ENCODE data around the gene DAAM1.

- TF ChIP-seq PPARA (CRISPR knock-in tag; IDR thresholded peaks at IDR 0.05; ENCODE audit: borderline replicate concordance), result no peak
- TF ChIP-seq CREB5 (CRISPR knock-in tag; IDR thresholded peaks at IDR 0.05; ENCODE audit: low read depth), result no peak
- TF ChIP-seq ISL1 (CRISPR knock-in tag; IDR thresholded peaks at IDR 0.05), result no peak
These were observed 144.3 kb downstream of the DAAM1 start for GRCh38 chr14:59332727-59333126.

All from SK-N-SH treated with all-trans-retinoic acid at 6 μM for 48 hours (cell line).